ENCODE results near the gene CFTR.

- no peak for TF ChIP-seq POLR2AphosphoS5 (IDR thresholded peaks at IDR 0.05; ENCODE audit: low read depth, low read length)
- TF ChIP-seq POLR2A (IDR thresholded peaks at IDR 0.05; ENCODE audit: low read depth, low read length), result no peak
- TF ChIP-seq TAF1 (IDR thresholded peaks at IDR 0.05; ENCODE audit: borderline replicate concordance, low read depth, low read length), result no peak
These were observed 88.0 kb downstream of the CFTR start for GRCh38 chr7:117567781-117568180.
